Keratinocyte (primary cell): Measurements from ENCODE around the gene MAST1. TPM values are rescaled to one million over a fixed set of nuclear protein-coding genes. Genes with fewer than 3 reads are reported as not detected.

ENCODE experiments used
- DNase-seq: peaks from one replicate; pipeline ENCODE4 v3.0.0-alpha.2; 2011; ENCODE audit warnings: low read depth, missing footprints, low spot score
- FAIRE-seq: peaks from 2 replicates; lab custom pipeline; 2011; peaks lifted over from hg19 to GRCh38; lab: Jason Lieb, UNC
- H2AFZ ChIP-seq: 2 replicates; pipeline ENCODE4 v1.6.0; 2012; ENCODE audit warnings: low read length, control low read depth, inconsistent platforms; ENCODE audit not compliant: control insufficient read depth
- H3K27ac ChIP-seq: 2 replicates; pipeline ENCODE4 v1.5.1; 2011; ENCODE audit warnings: low read length; ENCODE audit not compliant: control insufficient read depth, insufficient read depth
- H3K27me3 ChIP-seq: 3 replicates; pipeline ENCODE4 v1.6.0; 2011; ENCODE audit warnings: low read length; ENCODE audit not compliant: control insufficient read depth, insufficient read depth; ENCODE audit errors: extremely low read depth
- H3K36me3 ChIP-seq, 2 experiments: 2 replicates in 1 of 2; 3 replicates in 1 of 2; pipeline ENCODE4 v1.5.1; 2011; ENCODE audit warnings: low read length in 2 of 2, mild to moderate bottlenecking in 1 of 2; ENCODE audit not compliant: control insufficient read depth in 2 of 2, insufficient read depth in 2 of 2; ENCODE audit errors: extremely low read depth in 1 of 2
- H3K4me1 ChIP-seq: 3 replicates; pipeline ENCODE4 v1.5.1; 2011; ENCODE audit warnings: low read length; ENCODE audit not compliant: control insufficient read depth, insufficient read depth; ENCODE audit errors: extremely low read depth
- H3K4me2 ChIP-seq: 3 replicates; pipeline ENCODE4 v1.6.0; 2011; ENCODE audit warnings: low read depth, low read length; ENCODE audit not compliant: control insufficient read depth, insufficient read depth; ENCODE audit errors: extremely low read depth
- H3K4me3 ChIP-seq, 3 experiments: fragments of 200-600 bp in 1 of 3; sonication (generic) in 1 of 3; 2 replicates in 2 of 3; 3 replicates in 1 of 3; pipeline ENCODE4 v1.5.1; 2011 to 2016; ENCODE audit warnings: low read length in 3 of 3, mild to moderate bottlenecking in 3 of 3, control low read depth in 2 of 3, inconsistent platforms in 1 of 3, low read depth in 1 of 3, mixed read lengths in 1 of 3, mixed run types in 1 of 3, moderate library complexity in 1 of 3; ENCODE audit not compliant: control insufficient read depth in 2 of 3, insufficient read depth in 2 of 3; ENCODE audit errors: extremely low read depth in 1 of 3
- H3K79me2 ChIP-seq: 2 replicates; pipeline ENCODE4 v1.6.0; 2012; ENCODE audit warnings: low read length; ENCODE audit not compliant: control insufficient read depth, insufficient read depth
- H3K9ac ChIP-seq: 3 replicates; pipeline ENCODE4 v1.6.0; 2011; ENCODE audit warnings: low read length; ENCODE audit not compliant: control insufficient read depth, insufficient read depth; ENCODE audit errors: extremely low read depth
- H3K9me1 ChIP-seq: 3 replicates; pipeline ENCODE4 v1.6.0; 2011; ENCODE audit warnings: low read length; ENCODE audit not compliant: control insufficient read depth, insufficient read depth; ENCODE audit errors: extremely low read depth
- H3K9me3 ChIP-seq: 2 replicates; pipeline ENCODE4 v1.5.1; 2012; ENCODE audit warnings: low read depth, low read length; ENCODE audit not compliant: control insufficient read depth
- H4K20me1 ChIP-seq: 3 replicates; pipeline ENCODE4 v1.6.0; 2011; ENCODE audit warnings: low read length; ENCODE audit not compliant: control insufficient read depth, insufficient read depth; ENCODE audit errors: extremely low read depth
- EZH2 ChIP-seq: IDR thresholded peaks from one replicate; pipeline ENCODE4 v1.6.1; 2012; ENCODE audit warnings: inconsistent platforms, mild to moderate bottlenecking, low read length, moderate library complexity
- dilution Hi-C: fragments of 300-500 bp; cut with MboI; formaldehyde crosslinking; loops from one replicate; pipeline ENCODE4 v1.7.0; 2020; ENCODE audit warnings: low sequenced_read_pairs; ENCODE audit not compliant: extremely low pct_ligation_motif_present
- polyA plus RNA-seq, 5 experiments: library from polyadenylated mRNA; depleted of rRNA in 3 of 5; stranded (reverse) in 3 of 5; stranded (forward) in 1 of 5; unstranded in 1 of 5; fragments of >200 nt; gene quantifications; 1 replicate in 1 of 5; 2 replicates in 3 of 5; 3 replicates in 1 of 5; pipeline versions ENCODE4 v1.2.1 to v1.2.3, GENCODE V29; 2011 to 2012; ENCODE audit warnings: missing spikeins in 2 of 5, low read depth in 1 of 5, low replicate concordance in 1 of 5
- TF ChIP-seq, protein P1 (sequence below), 3 experiments: IDR thresholded peaks in 1 of 3; conservative IDR thresholded peaks in 1 of 3; optimal IDR thresholded peaks in 1 of 3; 2 replicates in 2 of 3; 3 replicates in 1 of 3; pipeline versions ENCODE3 to v1.5.1; 2011; ENCODE audit warnings: low read length in 3 of 3, mild to moderate bottlenecking in 3 of 3, moderate library complexity in 2 of 3, control low read depth in 1 of 3, inconsistent platforms in 1 of 3; ENCODE audit not compliant: insufficient read depth in 2 of 3; ENCODE audit errors: extremely low read depth in 1 of 3

Gene MAST1
- polyA plus RNA-seq, 1 donor (not counting 4 experiments of a cell fraction or from before 2014, with no cell fraction given): 0.13 TPM

DNA sequence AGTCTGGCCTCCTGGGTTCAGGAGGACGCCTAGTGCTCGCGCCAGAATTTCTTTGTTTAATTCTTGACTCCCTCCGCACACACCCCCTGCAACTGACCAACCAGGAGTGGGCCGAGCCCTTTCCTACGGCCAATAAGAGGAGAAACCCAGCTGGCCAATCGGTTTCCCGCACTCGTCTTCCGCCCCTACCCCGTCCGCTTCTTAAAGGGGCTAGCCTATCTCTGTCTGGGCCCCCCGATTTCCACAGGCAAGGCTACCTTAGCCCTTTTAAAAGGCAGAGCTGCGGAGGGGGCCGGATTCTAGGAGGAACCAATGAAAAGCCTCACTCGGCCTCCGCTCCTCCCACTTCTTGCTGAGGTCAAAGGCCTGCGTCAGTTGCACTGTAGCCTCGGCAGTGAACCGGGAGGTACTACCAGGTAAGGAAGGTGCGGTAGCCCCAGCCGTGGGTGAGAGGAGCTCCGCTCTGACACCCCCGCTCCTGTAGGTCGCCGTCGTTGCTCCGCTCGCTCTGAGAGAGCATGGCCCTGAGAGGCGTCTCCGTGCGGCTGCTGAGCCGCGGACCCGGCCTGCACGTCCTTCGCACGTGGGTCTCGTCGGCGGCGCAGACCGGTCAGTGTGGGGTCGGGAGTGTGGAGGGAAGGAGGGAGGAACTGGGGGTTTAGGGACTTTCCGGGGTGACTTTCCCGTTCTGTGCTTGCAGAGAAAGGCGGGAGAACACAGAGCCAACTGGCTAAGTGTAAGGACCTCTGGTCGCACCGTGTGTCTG, 52.7 kb downstream of the MAST1 start, which contains the start of gene GCDH:
GCDH (plus strand) TSS at position 374 of the 766 bp plus-strand sequence; CDS start at position 519, 145 bp downstream.
- peak; percentile 91 for FAIRE-seq
- H3K27ac ChIP-seq: peak within 1 kb of the TSS; percentile 80
- dilution Hi-C loops: no loop called here

DNA sequence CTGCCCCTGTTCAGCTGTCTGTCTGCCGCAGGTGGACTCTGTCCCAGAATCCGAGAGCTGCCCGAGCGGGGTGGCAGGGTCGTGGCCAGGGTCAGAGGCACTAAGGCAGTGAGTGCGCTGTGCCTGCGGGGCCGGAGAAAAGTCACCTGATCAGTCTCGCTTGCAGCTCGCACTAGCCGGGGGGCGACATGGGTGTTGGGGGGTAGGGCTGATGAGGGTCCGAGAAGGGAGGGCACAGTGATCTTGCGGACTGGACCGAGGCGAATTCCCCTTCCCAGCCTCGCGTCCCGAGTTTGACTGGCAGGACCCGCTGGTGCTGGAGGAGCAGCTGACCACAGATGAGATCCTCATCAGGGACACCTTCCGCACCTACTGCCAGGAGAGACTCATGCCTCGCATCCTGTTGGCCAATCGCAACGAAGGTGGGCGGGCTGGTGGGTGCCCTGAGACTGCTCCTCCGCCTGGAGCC, 53.3 kb downstream of the MAST1 start:
- FAIRE-seq: no peak
- H3K27ac ChIP-seq: peak overlapping the region; percentile 80

More for the DNA sequence above, 52.7 kb downstream of the MAST1 start, which contains the start of gene GCDH:
- Histone ChIP-seq H3K9me3 (no peaks in the 10 kb centered on the region), H3K27me3 (no peaks in the 10 kb centered on the region), H3K4me2 (peak within 1 kb of the TSS; percentile 83), H3K36me3 (peaks cover 4 to 16% of the 10 kb centered on the region in 2 experiments), H3K4me1 (peaks cover 7% of the 10 kb centered on the region), H2AFZ (peak within 1 kb of the TSS; percentile 90), H3K9me1 (no peaks in the 10 kb centered on the region), H4K20me1 (no peaks in the 10 kb centered on the region), H3K4me3 (peak within 1 kb of the TSS; percentile 72 to 95 (median 95)), H3K9ac (peak within 1 kb of the TSS; percentile 77), H3K79me2 (peaks cover 10% of the 10 kb centered on the region)
- TF ChIP-seq EZH2: no peak
- TF ChIP-seq, protein P1, sequence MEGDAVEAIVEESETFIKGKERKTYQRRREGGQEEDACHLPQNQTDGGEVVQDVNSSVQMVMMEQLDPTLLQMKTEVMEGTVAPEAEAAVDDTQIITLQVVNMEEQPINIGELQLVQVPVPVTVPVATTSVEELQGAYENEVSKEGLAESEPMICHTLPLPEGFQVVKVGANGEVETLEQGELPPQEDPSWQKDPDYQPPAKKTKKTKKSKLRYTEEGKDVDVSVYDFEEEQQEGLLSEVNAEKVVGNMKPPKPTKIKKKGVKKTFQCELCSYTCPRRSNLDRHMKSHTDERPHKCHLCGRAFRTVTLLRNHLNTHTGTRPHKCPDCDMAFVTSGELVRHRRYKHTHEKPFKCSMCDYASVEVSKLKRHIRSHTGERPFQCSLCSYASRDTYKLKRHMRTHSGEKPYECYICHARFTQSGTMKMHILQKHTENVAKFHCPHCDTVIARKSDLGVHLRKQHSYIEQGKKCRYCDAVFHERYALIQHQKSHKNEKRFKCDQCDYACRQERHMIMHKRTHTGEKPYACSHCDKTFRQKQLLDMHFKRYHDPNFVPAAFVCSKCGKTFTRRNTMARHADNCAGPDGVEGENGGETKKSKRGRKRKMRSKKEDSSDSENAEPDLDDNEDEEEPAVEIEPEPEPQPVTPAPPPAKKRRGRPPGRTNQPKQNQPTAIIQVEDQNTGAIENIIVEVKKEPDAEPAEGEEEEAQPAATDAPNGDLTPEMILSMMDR (optimal IDR thresholded peaks at IDR 0.05 in 1 of 3, IDR thresholded peaks at IDR 0.05 in 1 of 3, conservative IDR thresholded peaks at IDR 0.05 in 1 of 3; ENCODE audit: extremely low read depth in 1 of 3, insufficient read depth in 2 of 3, low read length in 3 of 3): no peak
- DNase-seq: peak; percentile 95

More for the DNA sequence above, 53.3 kb downstream of the MAST1 start:
- dilution Hi-C loops: no loop called here
- DNase-seq: no peak
- Histone ChIP-seq H3K4me1 (peaks cover 7% of the 10 kb centered on the region), H3K27me3 (no peaks in the 10 kb centered on the region), H3K9ac (peak overlapping the region; percentile 77), H2AFZ (peak overlapping the region; percentile 90), H3K9me3 (no peaks in the 10 kb centered on the region), H3K4me2 (peak overlapping the region; percentile 83), H4K20me1 (no peaks in the 10 kb centered on the region), H3K36me3 (peaks cover 4 to 20% of the 10 kb centered on the region in 2 experiments), H3K4me3 (peak overlapping the region; percentile 72 to 95 (median 95)), H3K79me2 (peaks cover 10% of the 10 kb centered on the region), H3K9me1 (no peaks in the 10 kb centered on the region)
- TF ChIP-seq EZH2: no peak
- TF ChIP-seq, protein P1 (optimal IDR thresholded peaks at IDR 0.05 in 1 of 3, IDR thresholded peaks at IDR 0.05 in 1 of 3, conservative IDR thresholded peaks at IDR 0.05 in 1 of 3; ENCODE audit: extremely low read depth in 1 of 3, insufficient read depth in 2 of 3, low read length in 3 of 3): no peak
